HCT116 (cell line): ENCODE measurements around the gene WDSUB1. TPM values are rescaled to one million over a fixed set of nuclear protein-coding genes. Genes with fewer than 3 reads are reported as not detected.

ENCODE experiments used
- CBX3 ChIP-seq: IDR thresholded peaks from 2 replicates; pipeline ENCODE4 v1.6.1; 2012; ENCODE audit warnings: low read depth
- CEBPB ChIP-seq: IDR thresholded peaks from 2 replicates; pipeline ENCODE4 v1.6.1; 2012; ENCODE audit warnings: low read depth
- EGR1 ChIP-seq: IDR thresholded peaks from 2 replicates; pipeline ENCODE4 v1.6.1; 2012; ENCODE audit warnings: low read depth
- ELF1 ChIP-seq: IDR thresholded peaks from 2 replicates; pipeline ENCODE4 v1.6.1; 2012; ENCODE audit warnings: low read depth, borderline replicate concordance
- JUND ChIP-seq: IDR thresholded peaks from 2 replicates; pipeline ENCODE4 v1.6.1; 2012
- POLR2A ChIP-seq: IDR thresholded peaks from 2 replicates; pipeline ENCODE4 v1.7.0; 2011; ENCODE audit warnings: borderline replicate concordance; ENCODE audit not compliant: insufficient read depth, insufficient read length; ENCODE audit errors: extremely low read depth
- SP1 ChIP-seq: IDR thresholded peaks from 2 replicates; pipeline ENCODE4 v1.6.1; 2012; ENCODE audit warnings: low read depth
- SRF ChIP-seq: IDR thresholded peaks from 2 replicates; pipeline ENCODE4 v1.6.1; 2012; ENCODE audit warnings: low read depth
- YY1 ChIP-seq: IDR thresholded peaks from 2 replicates; pipeline ENCODE4 v1.6.1; 2011; ENCODE audit warnings: low read length, low read depth, moderate library complexity, mild to moderate bottlenecking; ENCODE audit not compliant: insufficient replicate concordance; ENCODE audit errors: extremely low read depth
- ZNF274 ChIP-seq: fragments of 200-500 bp; sonication (Bioruptor generic); IDR thresholded peaks from 2 replicates; pipeline ENCODE4 v1.6.1; 2014; ENCODE audit warnings: mild to moderate bottlenecking, low read depth, low read length, inconsistent platforms
- total RNA-seq: library from RNA; stranded (reverse); gene quantifications from one replicate; pipeline ENCODE4 v1.2.1, GENCODE V29; 2021; ENCODE audit not compliant: unreplicated experiment
- TF ChIP-seq, protein P1 (sequence below): IDR thresholded peaks from 2 replicates; pipeline ENCODE4 v1.6.1; 2012
- TF ChIP-seq, protein P2 (sequence below): IDR thresholded peaks from 2 replicates; pipeline ENCODE4 v1.6.1; 2012; ENCODE audit warnings: low read depth
- TF ChIP-seq, protein P3 (sequence below): IDR thresholded peaks from 2 replicates; pipeline ENCODE4 v1.6.1; 2012

Gene WDSUB1
- total RNA-seq, 1 experiment from 2014 or later, result 8.8 TPM

DNA sequence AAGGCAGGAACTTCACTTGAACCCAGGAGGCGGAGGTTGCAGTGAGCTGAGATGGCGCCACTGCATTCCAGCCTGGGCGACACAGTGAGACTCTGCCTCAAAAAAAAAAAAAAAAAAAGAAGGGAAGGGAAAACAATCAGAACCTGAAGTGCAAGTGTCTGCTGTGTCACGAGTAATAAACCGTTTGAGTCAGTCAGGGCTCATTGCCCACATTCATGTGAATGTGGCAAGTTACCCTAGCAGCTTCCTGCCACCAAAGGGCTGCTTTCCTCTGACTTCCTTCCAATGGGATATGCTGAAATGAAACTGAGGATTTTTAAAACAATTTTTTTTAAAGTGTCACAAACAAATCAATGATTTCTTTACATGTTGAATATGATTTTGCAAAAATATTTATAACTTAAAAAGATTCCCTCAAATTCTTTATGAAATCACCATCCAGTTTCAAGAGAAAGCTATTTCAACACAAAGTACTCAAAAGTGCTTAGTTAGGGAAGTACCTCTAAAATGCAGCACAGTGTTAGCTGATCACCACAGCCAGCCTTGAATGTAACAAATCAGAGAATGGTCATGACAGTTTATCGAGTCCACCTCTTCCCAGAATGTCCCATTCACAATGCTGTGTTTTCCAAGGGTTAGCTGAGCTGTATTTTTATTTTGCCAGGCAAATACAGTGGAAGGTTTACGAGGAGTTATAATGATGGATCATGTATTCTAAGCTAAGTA, 36.4 kb downstream of the WDSUB1 start (continued):
- TF ChIP-seq, protein P1, sequence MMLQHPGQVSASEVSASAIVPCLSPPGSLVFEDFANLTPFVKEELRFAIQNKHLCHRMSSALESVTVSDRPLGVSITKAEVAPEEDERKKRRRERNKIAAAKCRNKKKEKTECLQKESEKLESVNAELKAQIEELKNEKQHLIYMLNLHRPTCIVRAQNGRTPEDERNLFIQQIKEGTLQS, result no peak
- TF ChIP-seq SRF (no peak), JUND (peak; percentile 66), CBX3 (peak; percentile 95), SP1 (peak; percentile 76), ELF1 (no peak), EGR1 (no peak), CEBPB (peak; percentile 61), POLR2A (no peak), YY1 (no peak), ZNF274 (no peak)
- TF ChIP-seq, protein P2, sequence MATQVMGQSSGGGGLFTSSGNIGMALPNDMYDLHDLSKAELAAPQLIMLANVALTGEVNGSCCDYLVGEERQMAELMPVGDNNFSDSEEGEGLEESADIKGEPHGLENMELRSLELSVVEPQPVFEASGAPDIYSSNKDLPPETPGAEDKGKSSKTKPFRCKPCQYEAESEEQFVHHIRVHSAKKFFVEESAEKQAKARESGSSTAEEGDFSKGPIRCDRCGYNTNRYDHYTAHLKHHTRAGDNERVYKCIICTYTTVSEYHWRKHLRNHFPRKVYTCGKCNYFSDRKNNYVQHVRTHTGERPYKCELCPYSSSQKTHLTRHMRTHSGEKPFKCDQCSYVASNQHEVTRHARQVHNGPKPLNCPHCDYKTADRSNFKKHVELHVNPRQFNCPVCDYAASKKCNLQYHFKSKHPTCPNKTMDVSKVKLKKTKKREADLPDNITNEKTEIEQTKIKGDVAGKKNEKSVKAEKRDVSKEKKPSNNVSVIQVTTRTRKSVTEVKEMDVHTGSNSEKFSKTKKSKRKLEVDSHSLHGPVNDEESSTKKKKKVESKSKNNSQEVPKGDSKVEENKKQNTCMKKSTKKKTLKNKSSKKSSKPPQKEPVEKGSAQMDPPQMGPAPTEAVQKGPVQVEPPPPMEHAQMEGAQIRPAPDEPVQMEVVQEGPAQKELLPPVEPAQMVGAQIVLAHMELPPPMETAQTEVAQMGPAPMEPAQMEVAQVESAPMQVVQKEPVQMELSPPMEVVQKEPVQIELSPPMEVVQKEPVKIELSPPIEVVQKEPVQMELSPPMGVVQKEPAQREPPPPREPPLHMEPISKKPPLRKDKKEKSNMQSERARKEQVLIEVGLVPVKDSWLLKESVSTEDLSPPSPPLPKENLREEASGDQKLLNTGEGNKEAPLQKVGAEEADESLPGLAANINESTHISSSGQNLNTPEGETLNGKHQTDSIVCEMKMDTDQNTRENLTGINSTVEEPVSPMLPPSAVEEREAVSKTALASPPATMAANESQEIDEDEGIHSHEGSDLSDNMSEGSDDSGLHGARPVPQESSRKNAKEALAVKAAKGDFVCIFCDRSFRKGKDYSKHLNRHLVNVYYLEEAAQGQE, result no peak
- TF ChIP-seq, protein P3, sequence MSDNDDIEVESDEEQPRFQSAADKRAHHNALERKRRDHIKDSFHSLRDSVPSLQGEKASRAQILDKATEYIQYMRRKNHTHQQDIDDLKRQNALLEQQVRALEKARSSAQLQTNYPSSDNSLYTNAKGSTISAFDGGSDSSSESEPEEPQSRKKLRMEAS, result peak; percentile 74
